ENCODE data around the gene OSTC. TPM values are rescaled to one million over a fixed set of nuclear protein-coding genes. Genes with fewer than 3 reads are reported as not detected.

The OSTC gene
- total and polyA plus RNA-seq, 9 of the 15 experiments (the other 6 are each of a cell fraction or from before 2014, with no cell fraction given), result 112 to 966 (median 235) TPM

DNA sequence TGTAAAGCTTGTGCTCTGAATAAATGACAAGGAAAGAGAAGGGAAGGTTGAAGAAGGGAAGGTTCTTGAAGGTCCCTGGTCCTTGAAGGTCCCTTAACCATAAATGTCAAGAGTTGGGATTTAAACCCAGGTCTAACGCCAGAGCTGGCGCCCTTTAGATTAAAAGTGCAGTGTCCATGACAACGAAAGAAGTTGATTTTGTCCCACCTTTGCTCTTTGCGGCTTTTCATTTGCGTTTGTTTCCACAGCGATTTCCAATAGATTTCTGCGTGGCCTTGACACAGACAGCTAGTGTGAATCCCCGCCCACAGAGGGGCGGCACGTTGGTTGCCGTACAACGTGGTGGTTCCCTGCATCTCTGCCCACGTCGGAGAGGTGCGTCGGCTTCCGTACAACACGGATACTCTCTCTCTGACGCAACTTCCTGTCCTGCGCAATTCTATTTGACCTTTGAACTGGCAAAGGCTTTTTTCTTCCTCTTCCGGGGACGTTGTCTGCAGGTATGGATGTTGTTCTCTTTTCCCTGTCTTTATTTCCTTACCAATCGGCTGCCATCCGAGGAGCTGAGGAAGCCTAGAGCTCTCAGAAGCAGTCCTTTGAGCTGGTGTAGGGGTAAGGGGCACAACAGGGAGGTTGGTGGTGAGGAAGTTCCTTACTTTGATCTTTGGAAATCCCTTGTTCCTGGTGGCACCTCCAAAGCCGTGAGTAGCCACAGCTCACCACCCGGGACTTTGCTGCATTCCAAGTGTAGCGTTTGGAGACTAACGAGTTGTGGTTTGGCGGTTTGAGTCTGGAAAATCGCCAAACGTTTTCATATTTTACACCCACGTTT, 30.1 kb upstream of the OSTC start, which contains the start of gene RPL34 (continued):
- TF ChIP-seq, protein P1, sequence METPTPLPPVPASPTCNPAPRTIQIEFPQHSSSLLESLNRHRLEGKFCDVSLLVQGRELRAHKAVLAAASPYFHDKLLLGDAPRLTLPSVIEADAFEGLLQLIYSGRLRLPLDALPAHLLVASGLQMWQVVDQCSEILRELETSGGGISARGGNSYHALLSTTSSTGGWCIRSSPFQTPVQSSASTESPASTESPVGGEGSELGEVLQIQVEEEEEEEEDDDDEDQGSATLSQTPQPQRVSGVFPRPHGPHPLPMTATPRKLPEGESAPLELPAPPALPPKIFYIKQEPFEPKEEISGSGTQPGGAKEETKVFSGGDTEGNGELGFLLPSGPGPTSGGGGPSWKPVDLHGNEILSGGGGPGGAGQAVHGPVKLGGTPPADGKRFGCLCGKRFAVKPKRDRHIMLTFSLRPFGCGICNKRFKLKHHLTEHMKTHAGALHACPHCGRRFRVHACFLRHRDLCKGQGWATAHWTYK (CRISPR knock-in tag; IDR thresholded peaks at IDR 0.05), result no peak
- no peak for TF ChIP-seq ZNF143 (CRISPR knock-in tag; IDR thresholded peaks at IDR 0.05)
- no peak for TF ChIP-seq TAF15 (IDR thresholded peaks at IDR 0.05; ENCODE audit: low read depth, low read length)
- peak; percentile 99 for TF ChIP-seq SUPT5H (IDR thresholded peaks at IDR 0.05)
- TF ChIP-seq, protein P2, sequence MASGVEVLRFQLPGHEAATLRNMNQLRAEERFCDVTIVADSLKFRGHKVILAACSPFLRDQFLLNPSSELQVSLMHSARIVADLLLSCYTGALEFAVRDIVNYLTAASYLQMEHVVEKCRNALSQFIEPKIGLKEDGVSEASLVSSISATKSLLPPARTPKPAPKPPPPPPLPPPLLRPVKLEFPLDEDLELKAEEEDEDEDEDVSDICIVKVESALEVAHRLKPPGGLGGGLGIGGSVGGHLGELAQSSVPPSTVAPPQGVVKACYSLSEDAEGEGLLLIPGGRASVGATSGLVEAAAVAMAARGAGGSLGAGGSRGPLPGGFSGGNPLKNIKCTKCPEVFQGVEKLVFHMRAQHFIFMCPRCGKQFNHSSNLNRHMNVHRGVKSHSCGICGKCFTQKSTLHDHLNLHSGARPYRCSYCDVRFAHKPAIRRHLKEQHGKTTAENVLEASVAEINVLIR (CRISPR knock-in tag; IDR thresholded peaks at IDR 0.05), result peak; percentile 86
- no peak for TF ChIP-seq NFXL1 (CRISPR knock-in tag; IDR thresholded peaks at IDR 0.05)
- no peak for TF ChIP-seq CBX1 (IDR thresholded peaks at IDR 0.05; ENCODE audit: low read depth)
- TF ChIP-seq TAL1 (IDR thresholded peaks at IDR 0.05), result no peak
- TF ChIP-seq PRPF4 (IDR thresholded peaks at IDR 0.05; ENCODE audit: insufficient read depth, low read depth, low read length, poor library complexity, severe bottlenecking), result no peak
- TF ChIP-seq IFI16 (CRISPR knock-in tag; IDR thresholded peaks at IDR 0.05), result no peak
- TF ChIP-seq, protein P3, sequence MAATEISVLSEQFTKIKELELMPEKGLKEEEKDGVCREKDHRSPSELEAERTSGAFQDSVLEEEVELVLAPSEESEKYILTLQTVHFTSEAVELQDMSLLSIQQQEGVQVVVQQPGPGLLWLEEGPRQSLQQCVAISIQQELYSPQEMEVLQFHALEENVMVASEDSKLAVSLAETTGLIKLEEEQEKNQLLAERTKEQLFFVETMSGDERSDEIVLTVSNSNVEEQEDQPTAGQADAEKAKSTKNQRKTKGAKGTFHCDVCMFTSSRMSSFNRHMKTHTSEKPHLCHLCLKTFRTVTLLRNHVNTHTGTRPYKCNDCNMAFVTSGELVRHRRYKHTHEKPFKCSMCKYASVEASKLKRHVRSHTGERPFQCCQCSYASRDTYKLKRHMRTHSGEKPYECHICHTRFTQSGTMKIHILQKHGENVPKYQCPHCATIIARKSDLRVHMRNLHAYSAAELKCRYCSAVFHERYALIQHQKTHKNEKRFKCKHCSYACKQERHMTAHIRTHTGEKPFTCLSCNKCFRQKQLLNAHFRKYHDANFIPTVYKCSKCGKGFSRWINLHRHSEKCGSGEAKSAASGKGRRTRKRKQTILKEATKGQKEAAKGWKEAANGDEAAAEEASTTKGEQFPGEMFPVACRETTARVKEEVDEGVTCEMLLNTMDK (IDR thresholded peaks at IDR 0.05; ENCODE audit: borderline replicate concordance, insufficient read depth, low read depth, low read length, poor library complexity, severe bottlenecking), result no peak
- TF ChIP-seq, protein P4, sequence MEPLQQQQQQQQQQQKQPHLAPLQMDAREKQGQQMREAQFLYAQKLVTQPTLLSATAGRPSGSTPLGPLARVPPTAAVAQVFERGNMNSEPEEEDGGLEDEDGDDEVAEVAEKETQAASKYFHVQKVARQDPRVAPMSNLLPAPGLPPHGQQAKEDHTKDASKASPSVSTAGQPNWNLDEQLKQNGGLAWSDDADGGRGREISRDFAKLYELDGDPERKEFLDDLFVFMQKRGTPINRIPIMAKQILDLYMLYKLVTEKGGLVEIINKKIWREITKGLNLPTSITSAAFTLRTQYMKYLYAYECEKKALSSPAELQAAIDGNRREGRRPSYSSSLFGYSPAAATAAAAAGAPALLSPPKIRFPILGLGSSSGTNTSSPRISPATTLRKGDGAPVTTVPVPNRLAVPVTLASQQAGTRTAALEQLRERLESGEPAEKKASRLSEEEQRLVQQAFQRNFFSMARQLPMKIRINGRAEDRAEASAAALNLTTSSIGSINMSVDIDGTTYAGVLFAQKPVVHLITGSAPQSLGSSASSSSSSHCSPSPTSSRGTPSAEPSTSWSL (CRISPR knock-in tag; IDR thresholded peaks at IDR 0.05; ENCODE audit: borderline replicate concordance), result no peak
- peak in 1 of 2 experiments; percentile 59; a peak in 1 of 4 replicates for TF ChIP-seq RCOR1 (IDR thresholded peaks at IDR 0.05; ENCODE audit: borderline replicate concordance in 1 of 2, low read depth in 2 of 2, low read length in 2 of 2)
- no peak for TF ChIP-seq DPF2 (IDR thresholded peaks at IDR 0.05)
- no peak for TF ChIP-seq ZNF224 (CRISPR knock-in tag; IDR thresholded peaks at IDR 0.05)
- TF ChIP-seq, protein P5, sequence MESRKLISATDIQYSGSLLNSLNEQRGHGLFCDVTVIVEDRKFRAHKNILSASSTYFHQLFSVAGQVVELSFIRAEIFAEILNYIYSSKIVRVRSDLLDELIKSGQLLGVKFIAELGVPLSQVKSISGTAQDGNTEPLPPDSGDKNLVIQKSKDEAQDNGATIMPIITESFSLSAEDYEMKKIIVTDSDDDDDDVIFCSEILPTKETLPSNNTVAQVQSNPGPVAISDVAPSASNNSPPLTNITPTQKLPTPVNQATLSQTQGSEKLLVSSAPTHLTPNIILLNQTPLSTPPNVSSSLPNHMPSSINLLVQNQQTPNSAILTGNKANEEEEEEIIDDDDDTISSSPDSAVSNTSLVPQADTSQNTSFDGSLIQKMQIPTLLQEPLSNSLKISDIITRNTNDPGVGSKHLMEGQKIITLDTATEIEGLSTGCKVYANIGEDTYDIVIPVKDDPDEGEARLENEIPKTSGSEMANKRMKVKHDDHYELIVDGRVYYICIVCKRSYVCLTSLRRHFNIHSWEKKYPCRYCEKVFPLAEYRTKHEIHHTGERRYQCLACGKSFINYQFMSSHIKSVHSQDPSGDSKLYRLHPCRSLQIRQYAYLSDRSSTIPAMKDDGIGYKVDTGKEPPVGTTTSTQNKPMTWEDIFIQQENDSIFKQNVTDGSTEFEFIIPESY (CRISPR knock-in tag; IDR thresholded peaks at IDR 0.05), result no peak
- no peak for TF ChIP-seq DDX20 (tag; IDR thresholded peaks at IDR 0.05; ENCODE audit: low read depth)
- TF ChIP-seq CBX8 (IDR thresholded peaks at IDR 0.05; ENCODE audit: borderline replicate concordance, extremely low read depth, low read depth, low read length, poor library complexity, severe bottlenecking), result no peak
- TF ChIP-seq BCOR (IDR thresholded peaks at IDR 0.05), result 0 out of 2 replicates have a peak, but pooled peaks have one; percentile 12
